H9 (cell line): ENCODE measurements around the gene RIPPLY2. TPM values are rescaled to one million over a fixed set of nuclear protein-coding genes. Genes with fewer than 3 reads are reported as not detected.

Source experiments
- DNase-seq: peaks from one replicate; pipeline ENCODE4 v3.0.0-alpha.2; 2017
- H2AFZ ChIP-seq: one replicate; pipeline ENCODE4 v1.6.1; 2013; ENCODE audit warnings: mild to moderate bottlenecking, low read length, control low read depth, moderate library complexity
- H2AK5ac ChIP-seq: 2 replicates; pipeline ENCODE4 v1.6.1; 2013; ENCODE audit warnings: low read length, control low read depth, mixed read lengths; ENCODE audit not compliant: insufficient read length
- H2BK120ac ChIP-seq: one replicate; pipeline ENCODE4 v1.6.1; 2013; ENCODE audit warnings: low read depth, mild to moderate bottlenecking, low read length, control low read depth, inconsistent platforms; ENCODE audit not compliant: poor library complexity, severe bottlenecking
- H2BK12ac ChIP-seq: 2 replicates; pipeline ENCODE4 v1.6.1; 2013; ENCODE audit warnings: low read length, control low read depth, mixed read lengths, low read depth; ENCODE audit not compliant: insufficient read length
- H2BK15ac ChIP-seq: 2 replicates; pipeline ENCODE4 v1.6.1; 2013; ENCODE audit warnings: low read depth, low read length, control low read depth
- H2BK20ac ChIP-seq: one replicate; pipeline ENCODE4 v1.6.1; 2013; ENCODE audit warnings: low read depth, mild to moderate bottlenecking, low read length, control low read depth, inconsistent platforms; ENCODE audit not compliant: poor library complexity, severe bottlenecking
- H2BK5ac ChIP-seq: 2 replicates; pipeline ENCODE4 v1.6.1; 2013; ENCODE audit warnings: low read length, control low read depth, mixed read lengths; ENCODE audit not compliant: insufficient read length
- H3K14ac ChIP-seq: 2 replicates; pipeline ENCODE4 v1.6.1; 2013; ENCODE audit warnings: low read length, control low read depth; ENCODE audit not compliant: insufficient read depth
- H3K18ac ChIP-seq: 2 replicates; pipeline ENCODE4 v1.6.1; 2013; ENCODE audit warnings: low read depth, mild to moderate bottlenecking, mixed read lengths, low read length, control low read depth; ENCODE audit not compliant: insufficient read length
- H3K23ac ChIP-seq: 2 replicates; pipeline ENCODE4 v1.6.1; 2013; ENCODE audit warnings: low read length, control low read depth, mixed read lengths, low read depth; ENCODE audit not compliant: insufficient read length
- H3K23me2 ChIP-seq: 2 replicates; pipeline ENCODE4 v1.6.1; 2013; ENCODE audit warnings: low read depth, mild to moderate bottlenecking, mixed read lengths, low read length, control low read depth; ENCODE audit not compliant: insufficient read length, poor library complexity, severe bottlenecking
- H3K27ac ChIP-seq: 2 replicates; pipeline ENCODE4 v1.5.1; 2013; ENCODE audit warnings: low read length, control low read depth, mixed read lengths, low read depth; ENCODE audit not compliant: insufficient read length
- H3K27me3 ChIP-seq: 2 replicates; pipeline ENCODE4 v1.6.1; 2013; ENCODE audit warnings: low read length, control low read depth, inconsistent platforms; ENCODE audit not compliant: insufficient read depth
- H3K4ac ChIP-seq: 2 replicates; pipeline ENCODE4 v1.6.1; 2013; ENCODE audit warnings: low read depth, mild to moderate bottlenecking, control low read depth, inconsistent platforms, low read length, moderate library complexity
- H3K4me1 ChIP-seq: 2 replicates; pipeline ENCODE4 v1.6.1; 2013; ENCODE audit warnings: low read length, control low read depth, inconsistent platforms; ENCODE audit not compliant: insufficient read depth
- H3K4me2 ChIP-seq: 2 replicates; pipeline ENCODE4 v1.6.1; 2013; ENCODE audit warnings: low read length, control low read depth, mixed read lengths; ENCODE audit not compliant: insufficient read length, insufficient read depth
- H3K56ac ChIP-seq: 2 replicates; pipeline ENCODE4 v1.6.1; 2013; ENCODE audit warnings: low read depth, mild to moderate bottlenecking, mixed read lengths, low read length, control low read depth; ENCODE audit not compliant: insufficient read length
- H3K79me1 ChIP-seq: 2 replicates; pipeline ENCODE4 v1.6.1; 2013; ENCODE audit warnings: low read depth, mild to moderate bottlenecking, moderate library complexity, low read length, control low read depth, inconsistent platforms; ENCODE audit not compliant: insufficient read depth, poor library complexity, severe bottlenecking
- H3K79me2 ChIP-seq: 2 replicates; pipeline ENCODE4 v1.6.1; 2013; ENCODE audit warnings: low read length, control low read depth, inconsistent platforms; ENCODE audit not compliant: insufficient read depth
- H3K9ac ChIP-seq: 2 replicates; pipeline ENCODE4 v1.6.1; 2013; ENCODE audit warnings: low read length, control low read depth, mixed read lengths; ENCODE audit not compliant: insufficient read length; ENCODE audit errors: extremely low read depth
- H3K9me3 ChIP-seq: one replicate; pipeline ENCODE4 v1.6.1; 2013; ENCODE audit warnings: low read depth, low read length, inconsistent platforms; ENCODE audit not compliant: control insufficient read depth
- H3T11ph ChIP-seq: one replicate; pipeline ENCODE4 v1.6.1; 2013; ENCODE audit warnings: mild to moderate bottlenecking, low read length, control low read depth, inconsistent platforms
- H4K20me1 ChIP-seq: one replicate; pipeline ENCODE4 v1.6.1; 2013; ENCODE audit not compliant: control insufficient read depth, insufficient read length, insufficient read depth
- H4K5ac ChIP-seq: 2 replicates; pipeline ENCODE4 v1.6.1; 2013; ENCODE audit warnings: low read depth, mild to moderate bottlenecking, mixed read lengths, low read length, control low read depth; ENCODE audit not compliant: insufficient read length
- H4K8ac ChIP-seq: replicated peaks from 2 replicates; pipeline ENCODE4 v1.6.1; 2013; ENCODE audit warnings: low read length, control low read depth, mixed read lengths, low read depth; ENCODE audit not compliant: insufficient read length
- H4K91ac ChIP-seq: 2 replicates; pipeline ENCODE4 v1.6.1; 2013; ENCODE audit warnings: low read depth, mild to moderate bottlenecking, moderate library complexity, mixed read lengths, low read length, control low read depth; ENCODE audit not compliant: insufficient read length
- H3K27ac Mint-ChIP-seq, 3 experiments: 2 replicates in 2 of 3; 3 replicates in 1 of 3; pipeline ENCODE4 v1.8.0; 2020 to 2021; ENCODE audit warnings: mixed read lengths in 3 of 3, mild to moderate bottlenecking in 1 of 3, moderate library complexity in 1 of 3
- H3K27me3 Mint-ChIP-seq: 2 replicates; pipeline ENCODE4 v1.8.0; 2021; ENCODE audit warnings: low read depth, mild to moderate bottlenecking, moderate library complexity, mixed read lengths
- H3K36me3 Mint-ChIP-seq, 3 experiments: 2 replicates in 2 of 3; 3 replicates in 1 of 3; pipeline ENCODE4 v1.8.0; 2020 to 2021; ENCODE audit warnings: low read depth in 3 of 3, mixed read lengths in 3 of 3; ENCODE audit not compliant: insufficient read depth in 1 of 3
- H3K4me1 Mint-ChIP-seq, 2 experiments: 2 replicates each; pipeline ENCODE4 v1.8.0; 2020; ENCODE audit warnings: mixed read lengths in 2 of 2
- H3K4me3 Mint-ChIP-seq, 2 experiments: 2 replicates in 1 of 2; 3 replicates in 1 of 2; pipeline ENCODE4 v1.8.0; 2020 to 2021; ENCODE audit warnings: mild to moderate bottlenecking in 2 of 2, mixed read lengths in 2 of 2, moderate library complexity in 1 of 2
- H3K9me3 Mint-ChIP-seq, 2 experiments: 2 replicates in 1 of 2; 3 replicates in 1 of 2; pipeline ENCODE4 v1.8.0; 2020; ENCODE audit warnings: mild to moderate bottlenecking in 2 of 2, mixed read lengths in 2 of 2, moderate library complexity in 1 of 2
- WGBS: extraction: QIAGEN DNeasy Blood & Tissue Kit; methylation state at CpG from one replicate; pipeline ENCODE4 v1.1.7; 2013; ENCODE audit warnings: missing lambda C conversion rate, low lambda C conversion rate, mixed read lengths; ENCODE audit not compliant: insufficient read length; ENCODE audit errors: extremely low coverage; 5-methylcytosine and 5-hydroxymethylcytosine counted together
- total RNA-seq: library from RNA; stranded (reverse); gene quantifications from 2 replicates; pipeline ENCODE4 v1.2.1, GENCODE V29; 2021
- TF ChIP-seq, protein P1 (sequence below): fragments of 200-600 bp; sonication (generic); conservative IDR thresholded peaks from 3 replicates; pipeline ENCODE4 v1.8.0; 2021; ENCODE audit warnings: antibody characterized with exemption, mild to moderate bottlenecking

The RIPPLY2 gene
- total RNA-seq, 1 experiment from 2014 or later, result 0.90 TPM

GRCh38 chr6:83860359-83860755 lies 7.2 kb downstream of the RIPPLY2 start:
- no peak for DNase-seq
- Histone ChIP-seq H3K4ac (no peak overlapping the region), H2AFZ (no peak overlapping the region), H2BK20ac (no peak overlapping the region), H3K27me3 (no peaks in the 10 kb centered on the region), H3K23ac (no peak overlapping the region), H3K4me2 (peak overlapping the region; percentile 66), H3K9me3 (no peaks in the 10 kb centered on the region), H3K23me2 (no peaks in the 10 kb centered on the region), H4K5ac (no peak overlapping the region), H2BK5ac (no peak overlapping the region), H3K27ac (no peak overlapping the region), H4K91ac (no peak overlapping the region), H3K18ac (no peak overlapping the region), H3K79me1 (peaks cover 3% of the 10 kb centered on the region), H4K20me1 (no peaks in the 10 kb centered on the region), H2BK12ac (no peak overlapping the region), H3K9ac (peak overlapping the region; percentile 74), H4K8ac (no peak overlapping the region), H3K56ac (no peak overlapping the region), H2BK120ac (no peak overlapping the region), H3K4me1 (0 out of 2 replicates have a peak, but pooled peaks cover 3% of the 10 kb centered on the region), H2BK15ac (no peak overlapping the region), H3K79me2 (peaks cover 5% of the 10 kb centered on the region; the same call in 1 of the 2 replicates), H3T11ph (no peak overlapping the region), H2AK5ac (no peak overlapping the region), H3K14ac (no peak overlapping the region)
- no CpG with 5 or more reads among the region's 7 CpGs for WGBS
- peak overlapping the region; percentile 92 to 98 for H3K4me3 Mint-ChIP-seq
- peaks cover 23% of the 10 kb centered on the region in 2 experiments for H3K4me1 Mint-ChIP-seq
- H3K27ac Mint-ChIP-seq, result no peak overlapping the region; a peak in 1 of 7 replicates
- peaks cover 8% of the 10 kb centered on the region for H3K27me3 Mint-ChIP-seq
- TF ChIP-seq, protein P1, sequence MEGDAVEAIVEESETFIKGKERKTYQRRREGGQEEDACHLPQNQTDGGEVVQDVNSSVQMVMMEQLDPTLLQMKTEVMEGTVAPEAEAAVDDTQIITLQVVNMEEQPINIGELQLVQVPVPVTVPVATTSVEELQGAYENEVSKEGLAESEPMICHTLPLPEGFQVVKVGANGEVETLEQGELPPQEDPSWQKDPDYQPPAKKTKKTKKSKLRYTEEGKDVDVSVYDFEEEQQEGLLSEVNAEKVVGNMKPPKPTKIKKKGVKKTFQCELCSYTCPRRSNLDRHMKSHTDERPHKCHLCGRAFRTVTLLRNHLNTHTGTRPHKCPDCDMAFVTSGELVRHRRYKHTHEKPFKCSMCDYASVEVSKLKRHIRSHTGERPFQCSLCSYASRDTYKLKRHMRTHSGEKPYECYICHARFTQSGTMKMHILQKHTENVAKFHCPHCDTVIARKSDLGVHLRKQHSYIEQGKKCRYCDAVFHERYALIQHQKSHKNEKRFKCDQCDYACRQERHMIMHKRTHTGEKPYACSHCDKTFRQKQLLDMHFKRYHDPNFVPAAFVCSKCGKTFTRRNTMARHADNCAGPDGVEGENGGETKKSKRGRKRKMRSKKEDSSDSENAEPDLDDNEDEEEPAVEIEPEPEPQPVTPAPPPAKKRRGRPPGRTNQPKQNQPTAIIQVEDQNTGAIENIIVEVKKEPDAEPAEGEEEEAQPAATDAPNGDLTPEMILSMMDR, result no peak
- peaks cover 7 to 12% (median 7%) of the 10 kb centered on the region in 3 experiments; a peak in 5 of 7 replicates for H3K36me3 Mint-ChIP-seq
- H3K9me3 Mint-ChIP-seq, result no peaks in the 10 kb centered on the region
